Trophoblast cell (in vitro differentiated cells and primary cell): ENCODE measurements around the gene MTERF4.

Source experiments
- DNase-seq, 2 donors: peaks; one replicate each; pipeline ENCODE4 v3.0.0-alpha.2; 2016
- H2AFZ ChIP-seq: 2 replicates; pipeline ENCODE4 v1.6.1; 2013; ENCODE audit warnings: low read length, moderate library complexity, mild to moderate bottlenecking; ENCODE audit not compliant: insufficient read depth, poor library complexity
- H2AK5ac ChIP-seq: 2 replicates; pipeline ENCODE4 v1.6.1; 2013; ENCODE audit warnings: mild to moderate bottlenecking, low read length
- H2BK120ac ChIP-seq: 2 replicates; pipeline ENCODE4 v1.6.1; 2013; ENCODE audit warnings: low read length, mild to moderate bottlenecking, moderate library complexity; ENCODE audit not compliant: insufficient read depth, poor library complexity
- H2BK12ac ChIP-seq: 2 replicates; pipeline ENCODE4 v1.6.1; 2013; ENCODE audit warnings: mild to moderate bottlenecking, low read length, moderate library complexity
- H2BK5ac ChIP-seq: 2 replicates; pipeline ENCODE4 v1.6.1; 2013; ENCODE audit warnings: low read length, low read depth, moderate library complexity, mild to moderate bottlenecking; ENCODE audit not compliant: poor library complexity
- H3K14ac ChIP-seq: 2 replicates; pipeline ENCODE4 v1.6.1; 2013; ENCODE audit warnings: mild to moderate bottlenecking, low read length
- H3K18ac ChIP-seq: 2 replicates; pipeline ENCODE4 v1.6.1; 2013; ENCODE audit warnings: mild to moderate bottlenecking, low read length
- H3K23ac ChIP-seq: 2 replicates; pipeline ENCODE4 v1.6.1; 2013; ENCODE audit warnings: low read length
- H3K27ac ChIP-seq: 2 replicates; pipeline ENCODE4 v1.5.1; 2013; ENCODE audit warnings: low read depth, mild to moderate bottlenecking, inconsistent platforms, low read length, moderate library complexity
- H3K27me3 ChIP-seq: 2 replicates; pipeline ENCODE4 v1.6.1; 2013; ENCODE audit warnings: inconsistent platforms, mild to moderate bottlenecking, low read length, moderate library complexity; ENCODE audit not compliant: insufficient read depth
- H3K36me3 ChIP-seq, 2 experiments: 1 replicate in 1 of 2; 2 replicates in 1 of 2; pipeline ENCODE4 v1.6.1; 2013; ENCODE audit warnings: low read length in 2 of 2, mild to moderate bottlenecking in 2 of 2, moderate library complexity in 1 of 2; ENCODE audit not compliant: insufficient read depth in 2 of 2, control insufficient read depth in 1 of 2
- H3K4ac ChIP-seq: 2 replicates; pipeline ENCODE4 v1.6.1; 2013; ENCODE audit warnings: low read depth, mild to moderate bottlenecking, low read length, moderate library complexity
- H3K4me1 ChIP-seq, 2 experiments: 1 replicate in 1 of 2; 2 replicates in 1 of 2; pipeline ENCODE4 v1.6.1; 2013; ENCODE audit warnings: low read length in 2 of 2, mild to moderate bottlenecking in 2 of 2, moderate library complexity in 1 of 2; ENCODE audit not compliant: insufficient read depth in 2 of 2, control insufficient read depth in 1 of 2
- H3K4me2 ChIP-seq: 2 replicates; pipeline ENCODE4 v1.6.1; 2013; ENCODE audit warnings: inconsistent platforms, mild to moderate bottlenecking, low read length, moderate library complexity
- H3K4me3 ChIP-seq: 2 replicates; pipeline ENCODE4 v1.5.1; 2013; ENCODE audit warnings: mild to moderate bottlenecking, low read depth, low read length, inconsistent platforms
- H3K79me1 ChIP-seq: one replicate; pipeline ENCODE4 v1.6.1; 2013; ENCODE audit warnings: low read length
- H3K79me2 ChIP-seq: 2 replicates; pipeline ENCODE4 v1.6.1; 2013; ENCODE audit warnings: low read length, mild to moderate bottlenecking; ENCODE audit not compliant: control insufficient read depth, insufficient read depth, poor library complexity
- H3K9ac ChIP-seq: 2 replicates; pipeline ENCODE4 v1.6.1; 2013; ENCODE audit warnings: mild to moderate bottlenecking, low read length
- H3K9me3 ChIP-seq: 2 replicates; pipeline ENCODE4 v1.6.1; 2013; ENCODE audit warnings: low read depth, mild to moderate bottlenecking, control low read depth, inconsistent platforms, low read length; ENCODE audit not compliant: insufficient read depth
- H4K12ac ChIP-seq: 2 replicates; pipeline ENCODE4 v1.6.1; 2013; ENCODE audit warnings: low read depth, mild to moderate bottlenecking, low read length, moderate library complexity
- H4K8ac ChIP-seq: 2 replicates; pipeline ENCODE4 v1.6.1; 2013; ENCODE audit warnings: low read depth, mild to moderate bottlenecking, low read length, moderate library complexity
- H4K91ac ChIP-seq: one replicate; pipeline ENCODE4 v1.6.1; 2013; ENCODE audit warnings: low read depth, mild to moderate bottlenecking, low read length, moderate library complexity
- WGBS: extraction: QIAGEN DNeasy Blood & Tissue Kit; methylation state at CpG from one replicate; pipeline ENCODE4 v1.1.7; 2013; ENCODE audit warnings: missing lambda C conversion rate; ENCODE audit not compliant: insufficient read length, insufficient coverage; ENCODE audit errors: extremely low coverage; 5-methylcytosine and 5-hydroxymethylcytosine counted together

The MTERF4 gene

GRCh38 chr2:241099246-241099645 is 2.8 kb downstream of the MTERF4 start:
- H3K79me2 ChIP-seq = peaks cover 4% of the 10 kb centered on the region
- no peak overlapping the region for H3K14ac ChIP-seq
- no peak overlapping the region for H2BK12ac ChIP-seq
- H4K12ac ChIP-seq = no peak overlapping the region
- no peak overlapping the region for H3K18ac ChIP-seq
- no peak overlapping the region for H4K91ac ChIP-seq
- H4K8ac ChIP-seq = no peak overlapping the region
- H3K79me1 ChIP-seq = peaks cover 5% of the 10 kb centered on the region
- H3K27ac ChIP-seq = no peak overlapping the region
- no peaks in the 10 kb centered on the region for H3K9me3 ChIP-seq
- no peak overlapping the region for H2BK120ac ChIP-seq
- H3K4me1 ChIP-seq = peaks cover 4 to 5% of the 10 kb centered on the region in 2 experiments
- no CpG with 5 or more reads among the region's 5 CpGs for WGBS
- no peak overlapping the region for H2AK5ac ChIP-seq
- peaks cover 7 to 21% of the 10 kb centered on the region in 2 experiments for H3K36me3 ChIP-seq
- no peak overlapping the region for H3K23ac ChIP-seq
- no peak overlapping the region for H3K4ac ChIP-seq
- no peak overlapping the region for H2AFZ ChIP-seq
- no peak for DNase-seq
- H2BK5ac ChIP-seq = no peak overlapping the region
- H3K27me3 ChIP-seq = no peaks in the 10 kb centered on the region
- no peak overlapping the region for H3K9ac ChIP-seq
- no peak overlapping the region for H3K4me2 ChIP-seq
- no peak overlapping the region for H3K4me3 ChIP-seq

- Histone ChIP-seq H4K12ac (no peak overlapping the region), H3K9me3 (no peaks in the 10 kb centered on the region), H3K36me3 (peaks cover 21 to 37% of the 10 kb centered on the region in 2 experiments), H3K4me2 (no peak overlapping the region), H2BK12ac (no peak overlapping the region), H4K91ac (no peak overlapping the region), H3K4ac (no peak overlapping the region), H3K79me1 (peaks cover under 1% of the 10 kb centered on the region), H3K4me3 (no peak overlapping the region), H3K27ac (no peak overlapping the region), H2BK120ac (no peak overlapping the region), H2AFZ (no peak overlapping the region), H3K27me3 (no peaks in the 10 kb centered on the region), H3K4me1 (peaks cover 4 to 5% of the 10 kb centered on the region in 2 experiments), H2BK5ac (no peak overlapping the region), H3K18ac (no peak overlapping the region), H2AK5ac (no peak overlapping the region), H3K14ac (no peak overlapping the region), H4K8ac (no peak overlapping the region), H3K79me2 (peaks cover under 1% of the 10 kb centered on the region), H3K23ac (no peak overlapping the region), H3K9ac (no peak overlapping the region)
- no peak for DNase-seq
- no CpG with 5 or more reads among the region's 8 CpGs for WGBS
Measured at GRCh38 chr2:241096979-241097378, 5.1 kb downstream of the MTERF4 start.

- DNase-seq = no peak
- H2BK5ac ChIP-seq = no peak overlapping the region
- no peak overlapping the region for H2AFZ ChIP-seq
- no peak overlapping the region for H3K4me2 ChIP-seq
- no peak overlapping the region for H3K27ac ChIP-seq
- no peaks in the 10 kb centered on the region for H3K4me1 ChIP-seq
- H3K14ac ChIP-seq = no peak overlapping the region
- H2BK12ac ChIP-seq = no peak overlapping the region
- H3K79me2 ChIP-seq = no peaks in the 10 kb centered on the region
- H3K9me3 ChIP-seq = no peaks in the 10 kb centered on the region
- no peak overlapping the region for H3K4ac ChIP-seq
- H2AK5ac ChIP-seq = no peak overlapping the region
- no peak overlapping the region for H3K18ac ChIP-seq
- H3K27me3 ChIP-seq = no peaks in the 10 kb centered on the region
- H3K23ac ChIP-seq = no peak overlapping the region
- H3K79me1 ChIP-seq = no peaks in the 10 kb centered on the region
- WGBS = 100% methylated on average over 9 of the region's 14 CpGs
- H3K4me3 ChIP-seq = no peak overlapping the region
- no peak overlapping the region for H2BK120ac ChIP-seq
- no peak overlapping the region for H4K12ac ChIP-seq
- no peak overlapping the region for H4K91ac ChIP-seq
- H3K9ac ChIP-seq = no peak overlapping the region
- peaks cover 25 to 44% of the 10 kb centered on the region in 2 experiments for H3K36me3 ChIP-seq
- H4K8ac ChIP-seq = no peak overlapping the region
Measured at GRCh38 chr2:241095594-241096290, 6.3 kb downstream of the MTERF4 start.

GRCh38 chr2:241094924-241095420 is 7.1 kb downstream of the MTERF4 start:
- H2BK120ac ChIP-seq = no peak overlapping the region
- no peak for DNase-seq

More at GRCh38 chr2:241094924-241095420, 7.1 kb downstream of the MTERF4 start:
- Histone ChIP-seq H4K91ac (no peak overlapping the region), H3K79me2 (no peaks in the 10 kb centered on the region), H3K36me3 (peaks cover 25 to 45% of the 10 kb centered on the region in 2 experiments), H4K12ac (no peak overlapping the region), H3K79me1 (no peaks in the 10 kb centered on the region), H2BK5ac (no peak overlapping the region), H3K4me3 (no peak overlapping the region), H2AFZ (no peak overlapping the region), H3K9ac (no peak overlapping the region), H3K4me1 (no peaks in the 10 kb centered on the region), H3K4me2 (no peak overlapping the region), H2AK5ac (no peak overlapping the region), H3K9me3 (no peaks in the 10 kb centered on the region), H3K14ac (no peak overlapping the region), H3K18ac (no peak overlapping the region), H3K27me3 (no peaks in the 10 kb centered on the region), H2BK12ac (no peak overlapping the region), H3K23ac (no peak overlapping the region), H4K8ac (no peak overlapping the region), H3K4ac (no peak overlapping the region), H3K27ac (no peak overlapping the region)
- WGBS = no CpG with 5 or more reads among the region's 6 CpGs
